SHP77 treated with DMSO at 0.1 percent for 48 hours (cell line): ENCODE data around the gene TLE1.
A peak's percentile ranks its signal among the peaks of the same experiment; 100 is the strongest.

Experiments used
- DNase-seq: peaks from one replicate; lab custom pipeline; 2025; lab: John Stamatoyannopoulos, UW

TLE1 gene

GRCh38 chr9:81543695-81544094, 145.7 kb downstream of the TLE1 start:
- no peak for DNase-seq

GRCh38 chr9:81542118-81542889, 147.0 kb downstream of the TLE1 start:
- no peak for DNase-seq

- no peak for DNase-seq
Measured at GRCh38 chr9:81540142-81540710, 149.1 kb downstream of the TLE1 start.

- DNase-seq: no peak
Measured at GRCh38 chr9:81539317-81539716, 150.0 kb downstream of the TLE1 start.

DNA sequence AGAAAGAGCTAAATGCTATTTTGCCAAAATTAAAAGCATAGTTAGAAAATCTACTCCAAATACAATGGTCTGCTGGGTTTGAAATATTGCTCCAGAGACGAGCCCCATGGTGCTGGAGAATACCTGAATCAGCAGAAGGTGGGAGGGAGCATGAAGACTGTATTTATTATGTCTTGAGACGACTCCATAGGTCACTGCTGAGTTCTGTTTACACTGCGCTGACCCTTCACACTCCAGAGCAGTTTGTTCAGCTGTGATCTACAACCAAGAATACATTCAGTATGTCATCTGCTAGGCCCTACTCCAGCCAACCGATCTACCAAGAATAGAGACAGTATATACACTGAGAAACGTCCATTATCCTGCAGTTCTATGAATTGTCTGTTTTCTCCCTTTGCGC, 150.5 kb downstream of the TLE1 start:
- peak; percentile 27 for DNase-seq

DNA sequence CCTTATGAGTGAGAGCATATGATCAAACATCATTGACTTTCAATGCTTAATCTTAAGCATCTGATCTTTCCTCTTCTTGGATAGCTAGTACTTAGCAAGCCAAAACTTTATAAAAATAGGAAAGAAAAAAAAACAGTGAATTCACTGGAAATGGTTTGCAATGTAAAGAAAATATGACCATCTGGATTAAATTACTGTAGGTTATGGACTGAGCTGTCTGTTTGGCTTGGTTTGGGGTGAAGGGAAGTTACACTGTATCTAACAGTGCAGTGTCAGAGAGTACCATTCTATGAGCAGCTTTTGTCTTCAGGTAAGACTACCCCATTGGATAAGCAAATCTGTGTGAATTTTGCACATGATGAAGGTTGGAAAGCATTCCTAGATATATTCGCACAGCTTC, 151.4 kb downstream of the TLE1 start:
- no peak for DNase-seq

DNA sequence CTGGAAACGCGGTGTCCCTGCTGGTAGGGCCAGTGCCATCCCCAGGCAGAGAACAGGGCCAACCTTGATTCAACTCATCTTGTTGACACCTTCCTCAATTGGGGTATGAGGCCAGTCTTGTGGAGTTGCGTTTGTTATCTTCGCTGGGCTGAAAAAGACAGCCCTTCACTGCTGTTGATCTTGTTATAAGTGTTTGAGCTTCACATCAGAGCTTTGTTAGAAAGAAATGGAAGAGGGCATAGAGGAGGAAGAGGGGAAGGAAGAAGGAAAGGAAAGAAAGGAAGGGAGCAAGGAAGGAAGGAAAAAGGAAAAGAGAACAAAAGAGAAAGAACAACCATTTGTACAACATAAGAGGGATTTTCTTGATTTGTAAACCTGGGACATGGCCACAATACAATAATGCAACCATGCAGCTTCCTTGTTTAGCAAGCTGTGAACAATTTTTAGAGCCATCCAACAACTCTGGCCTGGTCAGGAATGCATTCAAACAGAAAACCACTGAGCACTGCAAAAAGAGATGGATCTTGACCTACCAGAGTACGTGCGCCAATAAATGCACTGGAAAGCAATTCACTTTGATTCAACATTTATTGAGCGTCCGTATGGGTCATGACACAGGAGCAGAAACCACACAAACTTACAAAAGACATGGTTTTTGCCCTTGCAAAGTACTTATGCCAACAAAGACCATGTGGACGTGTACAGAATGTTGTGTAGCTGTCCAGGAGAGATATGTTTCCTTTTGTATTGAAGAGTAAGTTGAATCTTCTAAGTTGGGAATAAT, 152.9 kb downstream of the TLE1 start:
- DNase-seq: no peak

DNA sequence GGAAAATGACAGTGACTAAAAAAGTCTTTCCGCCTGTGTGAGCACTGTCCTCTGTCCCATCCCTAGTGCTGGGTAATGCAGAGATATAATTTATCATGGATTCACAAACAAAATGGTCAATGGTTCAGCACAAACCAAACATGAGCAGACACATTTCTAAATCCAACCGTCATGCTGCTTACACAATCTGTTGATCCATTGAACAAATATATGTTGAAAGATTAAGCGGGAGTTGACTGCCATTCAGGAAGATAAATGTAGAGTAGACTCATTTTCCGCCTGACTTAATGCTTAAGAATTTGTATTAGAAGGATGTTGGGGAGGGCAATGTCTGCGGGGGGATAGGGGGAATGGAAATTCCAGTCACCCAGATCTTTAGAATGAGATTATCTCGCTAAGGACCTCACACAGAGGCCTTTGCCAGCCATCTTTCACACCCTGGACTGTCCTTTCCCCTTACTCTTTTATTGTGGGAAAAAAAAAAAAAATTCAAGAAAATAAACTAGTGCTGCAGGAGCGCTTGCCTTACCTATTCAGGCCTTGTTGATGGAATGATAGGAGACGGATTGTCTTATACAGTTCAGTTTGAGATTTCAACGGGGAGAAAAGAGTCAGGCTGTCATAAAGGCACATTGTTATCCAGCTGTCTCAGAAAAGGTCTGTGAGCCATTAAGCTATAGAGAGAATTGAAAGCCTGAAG, 153.7 kb downstream of the TLE1 start:
- DNase-seq: peak; percentile 71

DNA sequence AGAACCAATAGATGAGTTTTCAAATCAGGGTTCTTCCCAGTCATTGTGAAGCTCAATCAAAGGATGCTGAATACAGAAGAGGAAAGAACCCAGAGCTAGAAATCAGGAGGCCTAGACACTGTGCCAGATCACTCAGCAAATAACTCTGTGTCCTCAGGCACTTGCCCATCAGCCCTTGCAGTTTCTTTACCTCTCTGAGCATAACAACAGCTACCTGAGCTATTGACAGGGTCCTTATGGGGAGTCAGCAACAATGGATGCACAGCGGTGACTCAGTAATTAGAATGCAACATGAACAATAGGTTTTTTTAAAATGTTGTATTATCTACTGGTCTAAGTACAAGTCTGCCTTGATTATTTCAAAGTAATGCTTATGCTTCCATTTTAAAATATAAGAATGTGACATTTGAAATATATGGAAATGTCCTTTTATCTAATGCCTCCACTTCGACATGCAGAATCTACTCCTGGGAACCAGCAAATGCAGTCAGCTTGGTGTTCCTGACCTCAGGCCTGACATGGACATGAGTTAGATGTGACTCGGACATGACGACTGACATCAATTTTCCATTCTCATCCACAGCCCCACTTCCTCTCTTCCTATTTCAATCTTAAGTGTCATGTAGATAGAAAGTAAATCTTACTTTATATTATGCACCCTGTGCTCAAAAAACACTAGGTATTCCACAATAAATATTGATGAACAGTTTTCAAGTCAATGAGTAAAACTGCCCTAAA, 155.0 kb downstream of the TLE1 start:
- no peak for DNase-seq
